K562 (cell line): Measurements from ENCODE around the gene SLC45A3. TPM values are rescaled to one million over a fixed set of nuclear protein-coding genes. Genes with fewer than 3 reads are reported as not detected.

Source experiments
- ADNP ChIP-seq: fragments of 200-800 bp; sonication (Bioruptor generic); IDR thresholded peaks from 2 replicates; pipeline ENCODE4 v1.6.1; 2016; ENCODE audit warnings: missing genetic modification characterization, missing compliant biosample characterization
- CREM ChIP-seq: IDR thresholded peaks from 2 replicates; pipeline ENCODE4 v1.6.1; 2014; ENCODE audit warnings: antibody characterized with exemption, low read depth
- DMBX1 ChIP-seq: fragments of 250-450 bp; sonication (Bioruptor Pico); IDR thresholded peaks from 2 replicates; pipeline ENCODE4 v1.8.0; 2022; ENCODE audit warnings: inconsistent platforms, mild to moderate bottlenecking, moderate library complexity, borderline replicate concordance
- ERF ChIP-seq: fragments of 450-650 bp; formaldehyde crosslinking; IDR thresholded peaks from 2 replicates; pipeline ENCODE4 v1.4.0; 2020; ENCODE audit warnings: mild to moderate bottlenecking, mixed read lengths
- HDAC2 ChIP-seq: fragments of 450-650 bp; IDR thresholded peaks from 2 replicates; pipeline ENCODE4 v1.6.1; 2016; ENCODE audit warnings: mild to moderate bottlenecking
- NR2C2 ChIP-seq, 2 experiments: fragments of 200-800 bp in 1 of 2; sonication (Bioruptor generic) in 1 of 2; sonication (generic) in 1 of 2; formaldehyde crosslinking in 1 of 2; IDR thresholded peaks; 2 replicates each; pipeline versions ENCODE4 v1.6.1 to v1.8.0; 2016 to 2022; ENCODE audit warnings: mild to moderate bottlenecking in 1 of 2, missing compliant biosample characterization in 1 of 2, missing genetic modification characterization in 1 of 2, missing genetic modification reagents in 1 of 2
- RERE ChIP-seq: sonication (generic); formaldehyde crosslinking; IDR thresholded peaks from 2 replicates; pipeline ENCODE4 v1.8.0; 2023; ENCODE audit warnings: missing genetic modification reagents, mild to moderate bottlenecking, borderline replicate concordance
- ZBTB2 ChIP-seq: fragments of 450-650 bp; IDR thresholded peaks from 2 replicates; pipeline ENCODE4 v1.6.1; 2016; ENCODE audit warnings: antibody characterized with exemption
- ZNF79 ChIP-seq: fragments of 250-450 bp; sonication (Bioruptor Pico); IDR thresholded peaks from 2 replicates; pipeline ENCODE4 v1.4.0; 2020; ENCODE audit warnings: low read depth, mild to moderate bottlenecking, moderate library complexity
- polyA plus RNA-seq, 8 experiments: library from polyadenylated mRNA; depleted of rRNA in 4 of 8; stranded (reverse) in 5 of 8; unstranded in 3 of 8; fragments of >200 nt; fragmentation: Nextera tagmentation in 2 of 8; fragmentation: Illumina TruSeq in 1 of 8; extraction: Ambion mirVana in 2 of 8; extraction: Trizol in 1 of 8; gene quantifications; 2 replicates each; pipeline versions ENCODE4 v1.2.1 to v1.2.3, GENCODE V29; 2011 to 2014; ENCODE audit warnings: inconsistent platforms in 1 of 8, missing spikeins in 1 of 8
- total RNA-seq, 7 experiments: library from RNA; depleted of rRNA in 6 of 7; stranded (reverse); fragments of >200 nt in 6 of 7; fragmentation: Illumina TruSeq in 2 of 7; extraction: Trizol in 2 of 7; gene quantifications; 2 replicates each; pipeline versions ENCODE4 v1.2.1 to v1.2.3, GENCODE V29; 2011 to 2021; ENCODE audit warnings: low replicate concordance in 1 of 7
- TF ChIP-seq, protein P1 (sequence below): sonication (generic); formaldehyde crosslinking; IDR thresholded peaks from 2 replicates; pipeline ENCODE4 v1.8.0; 2022; ENCODE audit warnings: mild to moderate bottlenecking, missing genetic modification reagents
- TF ChIP-seq, protein P2 (sequence below): sonication (generic); formaldehyde crosslinking; IDR thresholded peaks from 2 replicates; pipeline ENCODE4 v1.8.1; 2023; ENCODE audit warnings: mild to moderate bottlenecking, missing genetic modification reagents

The SLC45A3 gene
- total and polyA plus RNA-seq, 9 of the 15 experiments (the other 6 are each of a cell fraction or from before 2014, with no cell fraction given) = 0.06 to 3.3 (median 1.3) TPM

- TF ChIP-seq ADNP = no peak
- TF ChIP-seq, protein P1, sequence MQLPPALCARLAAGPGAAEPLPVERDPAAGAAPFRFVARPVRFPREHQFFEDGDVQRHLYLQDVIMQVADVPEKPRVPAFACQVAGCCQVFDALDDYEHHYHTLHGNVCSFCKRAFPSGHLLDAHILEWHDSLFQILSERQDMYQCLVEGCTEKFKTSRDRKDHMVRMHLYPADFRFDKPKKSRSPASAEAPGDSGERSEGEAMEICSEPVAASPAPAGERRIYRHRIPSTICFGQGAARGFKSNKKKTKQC (CRISPR knock-in tag) = no peak; the same call in 1 of the 2 replicates
- TF ChIP-seq NR2C2 (CRISPR knock-in tag; IDR thresholded peaks at IDR 0.05) = 0 out of 2 replicates have a peak, but pooled peaks have one; percentile 11
- peak; percentile 80; the same call in 1 of the 2 replicates for TF ChIP-seq NR2C2 (tag; IDR thresholded peaks at IDR 0.05)
- TF ChIP-seq, protein P2, sequence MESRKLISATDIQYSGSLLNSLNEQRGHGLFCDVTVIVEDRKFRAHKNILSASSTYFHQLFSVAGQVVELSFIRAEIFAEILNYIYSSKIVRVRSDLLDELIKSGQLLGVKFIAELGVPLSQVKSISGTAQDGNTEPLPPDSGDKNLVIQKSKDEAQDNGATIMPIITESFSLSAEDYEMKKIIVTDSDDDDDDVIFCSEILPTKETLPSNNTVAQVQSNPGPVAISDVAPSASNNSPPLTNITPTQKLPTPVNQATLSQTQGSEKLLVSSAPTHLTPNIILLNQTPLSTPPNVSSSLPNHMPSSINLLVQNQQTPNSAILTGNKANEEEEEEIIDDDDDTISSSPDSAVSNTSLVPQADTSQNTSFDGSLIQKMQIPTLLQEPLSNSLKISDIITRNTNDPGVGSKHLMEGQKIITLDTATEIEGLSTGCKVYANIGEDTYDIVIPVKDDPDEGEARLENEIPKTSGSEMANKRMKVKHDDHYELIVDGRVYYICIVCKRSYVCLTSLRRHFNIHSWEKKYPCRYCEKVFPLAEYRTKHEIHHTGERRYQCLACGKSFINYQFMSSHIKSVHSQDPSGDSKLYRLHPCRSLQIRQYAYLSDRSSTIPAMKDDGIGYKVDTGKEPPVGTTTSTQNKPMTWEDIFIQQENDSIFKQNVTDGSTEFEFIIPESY = no peak
- 0 out of 2 replicates have a peak, but pooled peaks have one; percentile 62 for TF ChIP-seq HDAC2
- peak; percentile 30; the same call in 1 of the 2 replicates for TF ChIP-seq ZBTB2
- peak; percentile 49 for TF ChIP-seq CREM
- TF ChIP-seq ZNF79 (CRISPR knock-in tag) = no peak
- TF ChIP-seq DMBX1 (CRISPR knock-in tag) = peak; percentile 63; the same call in 1 of the 2 replicates
- TF ChIP-seq RERE (CRISPR knock-in tag) = no peak
- 0 out of 2 replicates have a peak, but pooled peaks have one; percentile 14 for TF ChIP-seq ERF (CRISPR knock-in tag)
These were observed 49.1 kb downstream of the SLC45A3 start (continued) for GRCh38 chr1:205631010-205631767.
